ENCODE data around the gene ST3GAL5.
"Not testable (repeated sequence)": the region's sequence is repeated elsewhere in the genome, so short reads cannot be mapped to it uniquely, and the experiment has no call there.

The ST3GAL5 gene

DNA sequence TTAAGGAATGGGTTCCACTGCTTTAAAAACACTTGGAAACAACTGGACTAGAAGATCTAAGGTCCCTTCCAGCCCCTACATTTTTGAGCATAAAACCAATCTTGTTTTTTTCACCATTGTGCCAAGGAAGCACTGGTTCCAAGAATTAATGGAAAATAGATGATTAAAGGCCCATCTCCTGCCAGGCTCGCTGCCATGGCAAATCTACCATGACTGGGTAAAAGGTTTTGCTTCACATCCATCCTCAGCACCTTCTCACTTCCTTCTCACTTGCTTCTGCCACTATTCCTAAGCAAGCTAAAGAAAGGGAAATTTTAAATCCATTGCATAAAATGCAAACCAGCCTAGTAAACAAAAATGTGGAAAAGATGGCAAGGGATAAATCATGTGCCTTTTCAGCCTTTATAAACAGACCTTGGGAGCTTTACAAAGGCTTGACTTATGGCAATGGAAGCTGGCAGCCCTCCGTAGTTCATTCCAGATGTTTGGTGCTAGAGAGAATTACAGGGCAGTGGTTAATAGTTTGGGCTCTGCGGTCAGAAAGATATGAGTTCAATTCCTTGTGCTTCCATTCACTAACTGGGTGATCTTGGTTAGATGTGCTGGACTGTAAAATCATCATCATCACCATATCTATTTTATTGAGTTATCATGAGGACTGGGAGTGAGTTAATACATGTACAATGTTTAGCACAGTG lies 27.0 kb upstream of the ST3GAL5 start:
- no peak for DNase-seq

DNA sequence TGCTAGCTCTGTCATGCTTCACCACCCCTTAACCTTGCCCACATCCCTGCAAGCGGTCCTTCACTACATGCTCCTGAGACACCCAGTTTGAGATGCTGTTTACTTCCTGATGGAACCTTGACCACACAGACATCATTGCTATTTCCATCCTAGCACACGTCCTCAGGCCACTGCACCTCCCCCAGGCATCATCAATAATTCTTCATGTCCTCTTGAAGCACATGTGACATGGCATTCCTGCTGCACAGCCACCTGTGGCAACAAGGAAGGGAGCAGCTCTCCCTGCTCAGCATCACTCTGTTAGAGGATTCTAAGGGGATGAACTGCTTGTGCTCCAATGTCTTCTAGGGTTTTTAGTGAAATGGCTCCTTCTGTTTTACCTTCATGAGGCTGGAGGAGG lies 26.1 kb upstream of the ST3GAL5 start:
- DNase-seq: no peak

DNA sequence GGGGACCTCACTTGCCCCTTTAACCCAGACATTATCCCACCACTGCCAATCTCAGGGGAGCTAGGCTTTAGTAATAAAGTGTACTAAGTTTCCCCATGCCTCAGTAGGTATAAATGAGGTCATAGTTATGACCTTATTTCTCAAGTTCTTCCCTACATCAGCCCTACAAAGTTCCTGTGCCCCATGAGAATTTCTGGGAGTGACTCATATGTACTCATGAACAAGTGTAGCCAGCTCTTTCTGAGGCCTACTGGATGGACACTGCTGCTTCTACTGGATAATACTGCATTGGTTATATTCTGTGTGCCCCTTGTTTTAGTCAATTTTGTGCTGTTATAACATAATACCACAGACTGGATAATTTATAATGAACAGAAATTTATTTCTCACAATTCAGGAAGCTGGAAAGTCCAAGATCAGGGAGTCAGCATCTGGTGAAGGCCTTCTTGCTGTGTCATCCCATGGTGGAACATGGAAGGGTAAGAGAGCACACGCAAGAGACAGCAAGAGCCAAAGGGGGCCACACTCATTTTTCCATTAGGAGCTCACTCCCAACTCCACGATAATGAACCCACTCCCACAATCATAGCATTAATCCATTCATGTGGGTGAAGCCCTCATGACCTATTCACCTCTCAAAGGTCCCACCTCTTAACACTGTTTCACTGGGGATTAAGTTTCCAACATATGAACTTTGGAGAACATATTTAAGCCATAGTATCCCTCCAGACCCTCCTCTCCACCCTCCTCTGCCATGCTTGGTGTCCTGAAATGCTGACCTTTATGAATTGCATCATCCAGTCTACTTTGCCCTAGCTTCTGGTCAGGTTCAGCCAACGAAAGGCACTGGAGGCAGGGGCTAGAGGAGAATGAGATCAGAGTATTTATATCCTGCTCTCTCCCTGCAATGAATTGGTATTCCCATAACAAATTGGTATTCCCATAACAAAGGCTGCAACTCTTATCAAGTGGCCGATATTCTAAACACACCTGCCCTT lies 25.4 kb upstream of the ST3GAL5 start:
- DNase-seq: no peak

GRCh38 chr2:85911814-85912692 lies 23.3 kb upstream of the ST3GAL5 start:
- no peak for DNase-seq

GRCh38 chr2:85911097-85911496 lies 22.3 kb upstream of the ST3GAL5 start:
- DNase-seq: no peak

DNA sequence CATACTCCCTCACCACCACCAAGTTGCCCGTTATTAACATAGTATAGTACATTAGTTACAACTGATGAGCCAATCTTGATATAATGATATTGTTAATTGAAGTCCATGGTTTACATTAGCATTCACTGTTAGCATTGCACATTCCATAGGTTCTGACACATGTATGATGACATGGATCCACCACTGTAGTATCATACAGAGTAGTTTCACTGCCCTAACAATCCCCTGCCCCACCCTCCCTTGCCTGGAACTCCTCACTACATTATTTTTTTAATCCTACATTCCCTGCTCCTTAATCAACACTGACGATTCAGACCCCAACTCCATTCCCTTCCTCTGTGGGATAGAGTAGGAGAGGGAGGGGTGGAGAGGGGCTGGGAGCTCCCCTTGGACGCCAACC lies 20.2 kb upstream of the ST3GAL5 start:
- DNase-seq: no peak

GRCh38 chr2:85908506-85908905 lies 19.7 kb upstream of the ST3GAL5 start:
- no peak for DNase-seq

DNA sequence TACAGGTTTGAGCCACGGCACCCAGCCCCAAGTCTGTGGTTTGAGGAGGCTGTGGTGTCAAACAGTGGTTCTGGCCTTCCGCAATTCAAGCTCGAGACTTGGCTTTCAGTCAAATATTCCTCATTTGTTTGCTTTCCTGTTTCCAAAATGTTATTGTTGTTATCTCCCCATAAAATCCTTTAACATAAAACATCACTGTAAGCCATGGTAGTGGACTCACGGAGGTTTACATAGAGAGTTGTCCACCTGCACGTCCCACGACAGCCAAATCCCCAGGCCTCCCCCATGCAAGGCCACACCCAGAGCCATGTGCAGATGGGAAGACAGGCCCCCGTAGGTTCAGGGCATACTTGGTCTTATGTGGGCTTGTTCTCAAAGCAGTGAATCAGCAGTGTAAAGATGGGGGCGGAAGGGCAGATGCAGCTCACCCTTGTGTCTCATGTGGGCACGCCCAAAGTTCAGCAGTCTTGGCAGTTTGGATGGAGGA lies 18.9 kb upstream of the ST3GAL5 start:
- DNase-seq: no peak

- DNase-seq: no peak
Observed at GRCh38 chr2:85906748-85907147, 18.0 kb upstream of the ST3GAL5 start.

- no peak for DNase-seq
Observed at GRCh38 chr2:85905891-85906290, 17.1 kb upstream of the ST3GAL5 start.

DNA sequence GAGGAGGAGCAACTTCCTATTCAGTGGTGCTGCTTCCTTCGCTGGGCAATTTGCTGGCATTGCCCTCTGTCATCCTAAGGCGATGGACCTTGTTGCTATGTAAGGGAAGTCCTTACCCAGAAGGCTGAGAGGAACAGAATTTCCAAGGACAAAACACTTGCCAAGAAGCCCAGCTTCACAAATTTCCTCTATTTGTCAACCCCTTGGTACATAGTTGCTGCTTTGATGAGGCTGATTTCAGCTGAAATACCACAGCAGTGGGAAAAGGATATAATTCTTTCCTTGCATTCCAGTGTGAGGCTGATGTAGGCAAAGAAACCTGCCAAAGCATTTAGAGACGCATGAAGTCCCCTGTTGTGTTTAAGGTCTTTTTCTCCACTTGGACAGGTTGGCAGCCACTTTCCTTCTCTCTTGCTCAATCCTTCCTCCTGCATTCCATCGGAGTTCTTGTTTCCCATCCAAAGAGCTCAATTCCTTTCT lies 16.4 kb upstream of the ST3GAL5 start:
- no peak for DNase-seq

- DNase-seq: no peak
Observed at GRCh38 chr2:85903849-85904248, 15.1 kb upstream of the ST3GAL5 start.

GRCh38 chr2:85902496-85902895 lies 13.7 kb upstream of the ST3GAL5 start:
- DNase-seq: no peak

DNA sequence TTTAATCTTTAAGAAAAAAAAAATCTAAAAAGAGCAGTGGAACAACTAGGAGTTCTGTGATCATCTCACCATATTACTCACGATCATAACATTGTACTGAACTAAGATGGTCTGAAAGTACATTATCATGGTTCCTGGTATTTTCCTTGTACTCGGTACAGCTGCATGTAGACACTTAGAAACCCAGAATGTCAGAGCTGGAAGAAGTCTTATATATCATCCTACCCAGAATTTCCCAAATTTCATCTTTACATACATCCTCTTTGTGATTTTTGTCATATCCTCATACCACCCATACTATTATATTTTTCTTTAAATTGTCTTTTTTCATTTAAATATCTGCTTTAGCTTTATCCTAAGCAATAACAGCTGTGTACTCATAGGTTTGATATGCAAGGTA lies 12.4 kb upstream of the ST3GAL5 start:
- no peak for DNase-seq

GRCh38 chr2:85900366-85900765 lies 11.6 kb upstream of the ST3GAL5 start:
- no peak for DNase-seq

DNA sequence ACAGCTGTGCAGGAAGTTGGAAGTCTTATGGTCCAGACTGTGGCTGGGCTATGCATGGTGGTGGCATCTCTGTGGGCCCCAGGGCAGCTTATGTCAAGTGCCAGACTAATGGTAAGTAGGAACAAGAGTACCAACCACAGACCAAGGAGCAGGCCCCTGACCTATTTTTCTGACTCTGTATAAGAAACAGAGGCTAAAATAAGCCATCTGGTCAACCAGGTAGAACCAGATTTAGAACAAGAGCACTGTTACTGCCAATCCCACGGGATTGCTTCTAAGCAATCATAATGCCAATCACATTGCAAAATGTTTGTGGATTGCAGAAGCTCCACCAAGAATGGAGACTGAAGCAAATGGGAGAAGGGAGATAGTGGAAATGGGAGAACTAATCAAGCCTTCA lies 11.1 kb upstream of the ST3GAL5 start:
- no peak for DNase-seq

- DNase-seq: no peak
Observed at GRCh38 chr2:85899284-85899683, 10.5 kb upstream of the ST3GAL5 start.

GRCh38 chr2:85898881-85899280 lies 10.1 kb upstream of the ST3GAL5 start:
- no peak for DNase-seq

- DNase-seq: not testable (repeated sequence)
Observed at GRCh38 chr2:85894554-85895278, 5.9 kb upstream of the ST3GAL5 start.

DNA sequence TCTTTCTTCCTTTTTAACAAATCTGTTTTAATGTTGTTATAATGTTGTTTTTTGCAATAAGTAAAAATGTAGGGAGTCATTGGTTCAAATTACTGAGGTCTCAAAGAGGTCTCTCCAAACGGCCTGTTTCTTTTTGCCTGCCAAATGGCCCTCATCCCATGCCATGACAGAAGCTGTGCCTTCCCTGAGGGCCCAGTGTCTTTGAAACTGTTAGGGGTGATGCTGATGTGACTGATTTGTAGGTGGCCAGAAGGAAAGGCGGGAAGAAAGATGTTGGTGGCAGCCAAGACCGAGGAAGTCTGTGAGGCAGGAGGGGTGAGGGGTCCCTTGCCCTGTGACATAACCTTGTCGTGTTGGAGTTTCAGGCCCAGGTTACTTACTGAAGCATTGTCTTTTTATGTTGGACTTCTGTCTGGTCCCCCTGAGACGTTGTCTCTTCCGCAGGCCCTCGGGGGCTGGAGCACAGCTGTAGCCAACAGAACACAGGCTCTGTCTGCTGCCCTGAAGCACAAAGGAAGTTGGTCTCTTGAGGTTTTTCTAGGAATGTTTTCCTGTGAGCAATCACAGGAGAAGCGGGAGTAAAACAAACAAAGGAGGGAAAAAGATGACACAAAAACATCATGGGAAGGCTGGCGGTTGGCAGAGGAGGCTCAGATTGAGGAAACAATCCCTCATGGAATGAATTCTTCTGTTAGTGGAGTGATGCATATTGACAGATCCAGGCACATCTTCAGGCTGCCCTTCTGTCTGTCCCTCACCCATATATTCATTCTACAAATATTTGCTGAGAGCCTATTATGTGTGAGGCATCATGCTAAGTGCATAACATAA lies 4.9 kb upstream of the ST3GAL5 start:
- no peak for DNase-seq

Data from activated CD8-positive, alpha-beta memory T cell treated with anti-CD3 and anti-CD28 coated beads, Interleukin-2, amount 50 U/mL, for 4 hours (primary cell).